Peyer's patch (tissue), 4 donors: Measurements from ENCODE around the gene MIEF2.

Experiments used
- POLR2A ChIP-seq, 2 donors: fragments of 450-650 bp; IDR thresholded peaks; one replicate each; pipeline ENCODE4 v1.5.1; 2017; ENCODE audit warnings: antibody characterized with exemption in 2 of 2, mild to moderate bottlenecking in 2 of 2, moderate library complexity in 2 of 2
- TF ChIP-seq, protein P1 (sequence below), 6 experiments: fragments of 450-650 bp in 4 of 6; fragments of 200-600 bp in 2 of 6; sonication (generic) in 1 of 6; IDR thresholded peaks; one replicate each; pipeline ENCODE4 v1.5.1; 2017 to 2019; ENCODE audit warnings: antibody characterized with exemption in 6 of 6, mild to moderate bottlenecking in 3 of 6, moderate library complexity in 1 of 6

- TF ChIP-seq, protein P1, sequence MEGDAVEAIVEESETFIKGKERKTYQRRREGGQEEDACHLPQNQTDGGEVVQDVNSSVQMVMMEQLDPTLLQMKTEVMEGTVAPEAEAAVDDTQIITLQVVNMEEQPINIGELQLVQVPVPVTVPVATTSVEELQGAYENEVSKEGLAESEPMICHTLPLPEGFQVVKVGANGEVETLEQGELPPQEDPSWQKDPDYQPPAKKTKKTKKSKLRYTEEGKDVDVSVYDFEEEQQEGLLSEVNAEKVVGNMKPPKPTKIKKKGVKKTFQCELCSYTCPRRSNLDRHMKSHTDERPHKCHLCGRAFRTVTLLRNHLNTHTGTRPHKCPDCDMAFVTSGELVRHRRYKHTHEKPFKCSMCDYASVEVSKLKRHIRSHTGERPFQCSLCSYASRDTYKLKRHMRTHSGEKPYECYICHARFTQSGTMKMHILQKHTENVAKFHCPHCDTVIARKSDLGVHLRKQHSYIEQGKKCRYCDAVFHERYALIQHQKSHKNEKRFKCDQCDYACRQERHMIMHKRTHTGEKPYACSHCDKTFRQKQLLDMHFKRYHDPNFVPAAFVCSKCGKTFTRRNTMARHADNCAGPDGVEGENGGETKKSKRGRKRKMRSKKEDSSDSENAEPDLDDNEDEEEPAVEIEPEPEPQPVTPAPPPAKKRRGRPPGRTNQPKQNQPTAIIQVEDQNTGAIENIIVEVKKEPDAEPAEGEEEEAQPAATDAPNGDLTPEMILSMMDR (IDR thresholded peaks at IDR 0.05): no peak
- no peak for TF ChIP-seq POLR2A (IDR thresholded peaks at IDR 0.05)
Observed at GRCh38 chr17:18315562-18315922, 55.1 kb downstream of the MIEF2 start.
